GM21447 (cell line): Measurements from ENCODE around the gene CA14.
"Not testable (repeated sequence)": the region's sequence is repeated elsewhere in the genome, so short reads cannot be mapped to it uniquely, and the experiment has no call there.

Experiments used
- ATAC-seq: cut with Tn5 transposase; IDR thresholded peaks from one replicate; pipeline ENCODE4 v1.9.1; 2021; ENCODE audit not compliant: unreplicated experiment

The CA14 gene

GRCh38 chr1:150257624-150258585 lies at the start of gene CA14:
TSS of gene CA14 (plus strand) at chr1:150257774. CDS start at chr1:150258129, 355 bp downstream.
- no peak for ATAC-seq

GRCh38 chr1:150208460-150208859 lies 49.1 kb upstream of the CA14 start:
- not testable (repeated sequence) for ATAC-seq

GRCh38 chr1:150210091-150210490 lies 47.5 kb upstream of the CA14 start:
- no peak for ATAC-seq

GRCh38 chr1:150210706-150211105 lies 46.9 kb upstream of the CA14 start:
- no peak for ATAC-seq

- no peak for ATAC-seq
Measured at GRCh38 chr1:150212070-150212469, 45.5 kb upstream of the CA14 start.

- ATAC-seq: peak; percentile 94
Measured at GRCh38 chr1:150213170-150214098, 44.1 kb upstream of the CA14 start.

- not testable (repeated sequence) for ATAC-seq
Measured at GRCh38 chr1:150214099-150214756, 43.3 kb upstream of the CA14 start.

- ATAC-seq: not testable (repeated sequence)
Measured at GRCh38 chr1:150215855-150216254, 41.7 kb upstream of the CA14 start.

- ATAC-seq: no peak
Measured at GRCh38 chr1:150221552-150221951, 36.0 kb upstream of the CA14 start.

- ATAC-seq: no peak
Measured at GRCh38 chr1:150224983-150225382, 32.6 kb upstream of the CA14 start.

GRCh38 chr1:150225546-150225945 lies 32.0 kb upstream of the CA14 start:
- ATAC-seq: no peak

GRCh38 chr1:150226486-150226885 lies 31.1 kb upstream of the CA14 start:
- no peak for ATAC-seq

GRCh38 chr1:150227228-150227627 lies 30.3 kb upstream of the CA14 start:
- no peak for ATAC-seq

- ATAC-seq: not testable (repeated sequence)
Measured at GRCh38 chr1:150228246-150228645, 29.3 kb upstream of the CA14 start.

GRCh38 chr1:150232921-150233320 lies 24.7 kb upstream of the CA14 start:
- not testable (repeated sequence) for ATAC-seq

GRCh38 chr1:150233359-150234308 lies 23.9 kb upstream of the CA14 start:
- no peak for ATAC-seq

GRCh38 chr1:150234309-150234565 lies 23.3 kb upstream of the CA14 start:
- ATAC-seq: no peak

GRCh38 chr1:150234566-150235293 lies 22.8 kb upstream of the CA14 start:
- peak; percentile 51 for ATAC-seq

GRCh38 chr1:150235294-150235851 lies 22.2 kb upstream of the CA14 start:
- no peak for ATAC-seq
